Choroid plexus epithelial cell (primary cell): ENCODE measurements around the gene CACNA1E.

Experiments
- DNase-seq: peaks from one replicate; pipeline ENCODE4 v3.0.0-alpha.2; 2010; ENCODE audit warnings: low read depth
- H3K4me3 ChIP-seq: 2 replicates; pipeline ENCODE4 v1.5.1; 2011; ENCODE audit warnings: low read depth, mild to moderate bottlenecking, control low read depth, low read length, moderate library complexity
- CTCF ChIP-seq: conservative IDR thresholded peaks from 2 replicates; pipeline ENCODE4 v1.5.1; 2011; ENCODE audit warnings: low read depth, mild to moderate bottlenecking, control low read depth, inconsistent platforms, low read length, moderate library complexity

CACNA1E gene

GRCh38 chr1:181603735-181604410 lies 120.6 kb downstream of the CACNA1E start:
- TF ChIP-seq CTCF: no peak
- no peak overlapping the region for H3K4me3 ChIP-seq
- DNase-seq: no peak

DNA sequence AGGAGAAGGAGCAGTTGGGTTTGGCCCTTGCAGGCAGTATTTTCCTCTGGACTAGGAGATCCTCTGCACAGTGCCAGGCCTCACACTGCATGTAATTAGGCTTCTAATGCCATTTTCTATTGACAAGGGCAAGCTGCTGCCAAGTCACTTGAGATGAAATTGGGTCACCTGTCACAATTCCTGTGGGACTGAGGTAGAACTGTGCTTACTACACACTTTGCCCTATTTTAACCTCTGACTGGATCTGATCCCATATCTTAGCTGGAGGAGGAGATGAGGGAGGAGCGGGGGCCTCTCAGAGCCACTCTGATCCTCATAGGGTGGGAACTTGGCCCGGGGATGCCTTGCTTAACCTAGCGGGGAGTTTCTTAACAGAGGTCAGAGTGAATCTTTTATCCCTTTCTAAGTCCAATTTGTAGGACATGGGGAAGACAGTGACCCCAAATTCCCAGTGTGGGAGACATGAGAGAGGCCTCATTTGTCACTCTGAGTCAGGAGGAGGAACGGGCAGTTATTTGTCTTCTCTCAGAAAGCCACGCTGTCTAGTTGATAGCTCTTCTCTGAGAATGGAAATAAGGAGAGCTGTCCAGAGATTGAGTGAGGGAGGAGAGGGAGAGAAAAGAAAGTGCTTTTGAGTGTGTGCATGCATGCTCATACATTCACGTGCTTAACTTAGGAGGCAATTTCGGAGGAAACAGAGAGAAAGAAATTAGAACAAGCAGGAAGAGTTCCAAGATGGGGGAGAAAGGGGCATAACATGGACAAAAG lies 121.3 kb downstream of the CACNA1E start:
- no peak for DNase-seq
- TF ChIP-seq CTCF: no peak
- H3K4me3 ChIP-seq: no peak overlapping the region

GRCh38 chr1:181607524-181607923 lies 124.2 kb downstream of the CACNA1E start:
- no peak for DNase-seq
- H3K4me3 ChIP-seq: no peak overlapping the region
- no peak for TF ChIP-seq CTCF

- DNase-seq: no peak
- TF ChIP-seq CTCF: no peak
- H3K4me3 ChIP-seq: no peak overlapping the region
These were observed 125.1 kb downstream of the CACNA1E start for GRCh38 chr1:181608386-181608785.

DNA sequence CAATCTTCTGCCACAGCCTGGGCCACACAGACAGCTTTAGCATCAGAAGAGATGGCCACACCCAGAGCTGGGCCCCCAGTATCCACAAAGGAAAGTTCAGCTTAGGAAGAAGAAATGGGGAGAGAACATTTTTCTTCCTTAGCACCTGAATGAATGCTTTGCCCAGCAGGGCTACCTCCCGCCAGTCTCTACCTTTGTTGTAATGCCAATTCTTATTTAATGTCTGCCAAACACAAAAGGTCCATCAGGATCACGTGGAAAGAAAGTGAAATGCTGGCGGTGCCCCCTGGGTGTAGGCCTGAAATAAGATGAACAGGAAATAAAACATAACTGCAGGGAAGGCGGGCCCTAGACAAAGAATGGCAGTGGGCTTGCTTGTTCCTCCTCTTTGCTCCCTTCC lies 125.6 kb downstream of the CACNA1E start:
- no peak for DNase-seq
- TF ChIP-seq CTCF: no peak
- H3K4me3 ChIP-seq: no peak overlapping the region

GRCh38 chr1:181612100-181612499 lies 128.8 kb downstream of the CACNA1E start:
- H3K4me3 ChIP-seq: no peak overlapping the region
- TF ChIP-seq CTCF: no peak
- no peak for DNase-seq

DNA sequence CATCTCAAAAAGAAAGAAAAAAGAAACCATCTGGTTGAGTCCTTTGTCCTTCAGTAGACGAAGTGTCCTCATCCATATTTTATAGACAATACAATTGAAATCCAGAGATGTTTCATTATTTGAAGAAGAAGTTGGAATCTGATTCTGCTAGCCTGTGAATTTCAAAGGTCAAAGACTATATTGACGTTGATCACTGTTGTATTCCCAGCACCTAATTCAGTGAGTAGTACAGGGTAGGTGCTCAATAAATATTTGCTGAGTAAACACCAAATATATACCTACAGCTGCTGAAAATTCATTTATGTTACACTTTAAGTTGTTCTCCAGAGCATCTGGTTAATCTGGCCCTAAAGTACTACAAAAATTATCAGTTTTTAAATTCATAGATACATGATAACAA lies 135.2 kb downstream of the CACNA1E start:
- no peak overlapping the region for H3K4me3 ChIP-seq
- DNase-seq: no peak
- no peak for TF ChIP-seq CTCF
